Trophoblast cell (in vitro differentiated cells and primary cell): ENCODE results near the gene LDB2.

Experiments used
- DNase-seq, 2 donors: peaks; one replicate each; pipeline ENCODE4 v3.0.0-alpha.2; 2016
- H2AFZ ChIP-seq: 2 replicates; pipeline ENCODE4 v1.6.1; 2013; ENCODE audit warnings: low read length, moderate library complexity, mild to moderate bottlenecking; ENCODE audit not compliant: insufficient read depth, poor library complexity
- H2AK5ac ChIP-seq: 2 replicates; pipeline ENCODE4 v1.6.1; 2013; ENCODE audit warnings: mild to moderate bottlenecking, low read length
- H2BK120ac ChIP-seq: 2 replicates; pipeline ENCODE4 v1.6.1; 2013; ENCODE audit warnings: low read length, mild to moderate bottlenecking, moderate library complexity; ENCODE audit not compliant: insufficient read depth, poor library complexity
- H2BK12ac ChIP-seq: 2 replicates; pipeline ENCODE4 v1.6.1; 2013; ENCODE audit warnings: mild to moderate bottlenecking, low read length, moderate library complexity
- H2BK5ac ChIP-seq: 2 replicates; pipeline ENCODE4 v1.6.1; 2013; ENCODE audit warnings: low read length, low read depth, moderate library complexity, mild to moderate bottlenecking; ENCODE audit not compliant: poor library complexity
- H3K14ac ChIP-seq: 2 replicates; pipeline ENCODE4 v1.6.1; 2013; ENCODE audit warnings: mild to moderate bottlenecking, low read length
- H3K18ac ChIP-seq: 2 replicates; pipeline ENCODE4 v1.6.1; 2013; ENCODE audit warnings: mild to moderate bottlenecking, low read length
- H3K23ac ChIP-seq: 2 replicates; pipeline ENCODE4 v1.6.1; 2013; ENCODE audit warnings: low read length
- H3K27ac ChIP-seq: 2 replicates; pipeline ENCODE4 v1.5.1; 2013; ENCODE audit warnings: low read depth, mild to moderate bottlenecking, inconsistent platforms, low read length, moderate library complexity
- H3K27me3 ChIP-seq: 2 replicates; pipeline ENCODE4 v1.6.1; 2013; ENCODE audit warnings: inconsistent platforms, mild to moderate bottlenecking, low read length, moderate library complexity; ENCODE audit not compliant: insufficient read depth
- H3K36me3 ChIP-seq, 2 experiments: 1 replicate in 1 of 2; 2 replicates in 1 of 2; pipeline ENCODE4 v1.6.1; 2013; ENCODE audit warnings: low read length in 2 of 2, mild to moderate bottlenecking in 2 of 2, moderate library complexity in 1 of 2; ENCODE audit not compliant: insufficient read depth in 2 of 2, control insufficient read depth in 1 of 2
- H3K4ac ChIP-seq: 2 replicates; pipeline ENCODE4 v1.6.1; 2013; ENCODE audit warnings: low read depth, mild to moderate bottlenecking, low read length, moderate library complexity
- H3K4me1 ChIP-seq, 2 experiments: 1 replicate in 1 of 2; 2 replicates in 1 of 2; pipeline ENCODE4 v1.6.1; 2013; ENCODE audit warnings: low read length in 2 of 2, mild to moderate bottlenecking in 2 of 2, moderate library complexity in 1 of 2; ENCODE audit not compliant: insufficient read depth in 2 of 2, control insufficient read depth in 1 of 2
- H3K4me2 ChIP-seq: 2 replicates; pipeline ENCODE4 v1.6.1; 2013; ENCODE audit warnings: inconsistent platforms, mild to moderate bottlenecking, low read length, moderate library complexity
- H3K4me3 ChIP-seq: 2 replicates; pipeline ENCODE4 v1.5.1; 2013; ENCODE audit warnings: mild to moderate bottlenecking, low read depth, low read length, inconsistent platforms
- H3K79me1 ChIP-seq: one replicate; pipeline ENCODE4 v1.6.1; 2013; ENCODE audit warnings: low read length
- H3K79me2 ChIP-seq: 2 replicates; pipeline ENCODE4 v1.6.1; 2013; ENCODE audit warnings: low read length, mild to moderate bottlenecking; ENCODE audit not compliant: control insufficient read depth, insufficient read depth, poor library complexity
- H3K9ac ChIP-seq: 2 replicates; pipeline ENCODE4 v1.6.1; 2013; ENCODE audit warnings: mild to moderate bottlenecking, low read length
- H3K9me3 ChIP-seq: 2 replicates; pipeline ENCODE4 v1.6.1; 2013; ENCODE audit warnings: low read depth, mild to moderate bottlenecking, control low read depth, inconsistent platforms, low read length; ENCODE audit not compliant: insufficient read depth
- H4K12ac ChIP-seq: 2 replicates; pipeline ENCODE4 v1.6.1; 2013; ENCODE audit warnings: low read depth, mild to moderate bottlenecking, low read length, moderate library complexity
- H4K8ac ChIP-seq: 2 replicates; pipeline ENCODE4 v1.6.1; 2013; ENCODE audit warnings: low read depth, mild to moderate bottlenecking, low read length, moderate library complexity
- H4K91ac ChIP-seq: one replicate; pipeline ENCODE4 v1.6.1; 2013; ENCODE audit warnings: low read depth, mild to moderate bottlenecking, low read length, moderate library complexity
- WGBS: extraction: QIAGEN DNeasy Blood & Tissue Kit; methylation state at CpG from one replicate; pipeline ENCODE4 v1.1.7; 2013; ENCODE audit warnings: missing lambda C conversion rate; ENCODE audit not compliant: insufficient read length, insufficient coverage; ENCODE audit errors: extremely low coverage; 5-methylcytosine and 5-hydroxymethylcytosine counted together

LDB2 gene

DNA sequence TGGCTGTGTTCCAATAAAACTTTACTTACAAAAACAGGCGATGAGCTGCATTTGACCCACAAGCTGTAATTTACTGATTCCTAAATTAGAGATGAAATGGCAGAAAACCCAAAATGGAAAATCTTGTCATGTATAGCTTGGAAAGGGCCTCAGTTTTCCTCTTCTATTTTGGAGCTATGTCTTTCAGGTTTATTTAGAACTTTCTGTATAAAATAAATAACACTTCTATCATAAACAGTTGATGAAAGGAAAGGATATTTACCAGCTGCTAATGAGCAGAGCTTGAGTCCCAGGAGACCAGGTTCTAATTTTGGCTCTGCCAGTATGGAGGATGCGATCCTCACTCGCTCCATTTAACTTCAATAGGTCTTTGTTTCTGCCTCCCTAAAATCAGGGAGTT is 213.5 kb downstream of the LDB2 start:
- no peak overlapping the region for H3K4me2 ChIP-seq
- H4K12ac ChIP-seq, result no peak overlapping the region
- H4K91ac ChIP-seq, result no peak overlapping the region
- DNase-seq, result no peak
- H3K79me2 ChIP-seq, result no peaks in the 10 kb centered on the region
- no peak overlapping the region for H3K9ac ChIP-seq
- no peak overlapping the region for H3K23ac ChIP-seq
- H3K4ac ChIP-seq, result no peak overlapping the region
- H4K8ac ChIP-seq, result no peak overlapping the region
- no peaks in the 10 kb centered on the region for H3K36me3 ChIP-seq
- WGBS, result no CpG with 5 or more reads among the region's 3 CpGs
- H3K27ac ChIP-seq, result no peak overlapping the region
- no peak overlapping the region for H2AK5ac ChIP-seq
- no peak overlapping the region for H2BK5ac ChIP-seq
- no peak overlapping the region for H3K4me3 ChIP-seq
- H3K79me1 ChIP-seq, result no peaks in the 10 kb centered on the region
- H2BK120ac ChIP-seq, result no peak overlapping the region
- no peak overlapping the region for H2BK12ac ChIP-seq
- no peak overlapping the region for H3K18ac ChIP-seq
- no peaks in the 10 kb centered on the region for H3K27me3 ChIP-seq
- H2AFZ ChIP-seq, result no peak overlapping the region
- no peaks in the 10 kb centered on the region for H3K9me3 ChIP-seq
- no peak overlapping the region for H3K14ac ChIP-seq
- no peaks in the 10 kb centered on the region for H3K4me1 ChIP-seq

DNA sequence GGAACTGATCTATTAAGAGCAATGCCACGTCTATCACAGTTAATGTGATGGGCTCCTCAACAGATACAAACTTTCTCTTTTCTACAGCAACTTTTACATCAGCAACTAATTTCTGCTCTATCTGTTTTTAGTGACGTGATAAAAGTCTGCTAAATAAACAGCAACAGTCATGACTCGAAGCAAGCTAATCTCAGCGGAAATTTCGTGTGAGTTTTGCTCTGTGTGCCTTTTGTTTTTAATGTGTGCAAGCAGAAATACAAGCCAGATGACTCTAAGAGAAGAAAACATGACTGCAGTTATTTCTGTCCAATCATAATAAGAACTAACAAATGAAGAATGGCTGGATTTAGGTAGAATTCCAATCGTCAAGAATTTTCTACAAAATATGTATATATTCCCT is 214.3 kb downstream of the LDB2 start:
- no peaks in the 10 kb centered on the region for H3K27me3 ChIP-seq
- no peak overlapping the region for H2BK120ac ChIP-seq
- H3K79me1 ChIP-seq, result no peaks in the 10 kb centered on the region
- H3K18ac ChIP-seq, result no peak overlapping the region
- no peak overlapping the region for H3K27ac ChIP-seq
- no peak overlapping the region for H3K14ac ChIP-seq
- H4K91ac ChIP-seq, result no peak overlapping the region
- H2AK5ac ChIP-seq, result no peak overlapping the region
- no peak overlapping the region for H3K9ac ChIP-seq
- H3K9me3 ChIP-seq, result no peaks in the 10 kb centered on the region
- no peak overlapping the region for H4K8ac ChIP-seq
- H2BK12ac ChIP-seq, result no peak overlapping the region
- H4K12ac ChIP-seq, result no peak overlapping the region
- H3K4ac ChIP-seq, result no peak overlapping the region
- H2BK5ac ChIP-seq, result no peak overlapping the region
- no peak for DNase-seq
- no peak overlapping the region for H3K4me2 ChIP-seq
- H3K36me3 ChIP-seq, result no peaks in the 10 kb centered on the region
- no CpG with 5 or more reads among the region's 6 CpGs for WGBS
- H3K79me2 ChIP-seq, result no peaks in the 10 kb centered on the region
- no peak overlapping the region for H3K23ac ChIP-seq
- H2AFZ ChIP-seq, result no peak overlapping the region
- H3K4me3 ChIP-seq, result no peak overlapping the region
- no peaks in the 10 kb centered on the region for H3K4me1 ChIP-seq

DNA sequence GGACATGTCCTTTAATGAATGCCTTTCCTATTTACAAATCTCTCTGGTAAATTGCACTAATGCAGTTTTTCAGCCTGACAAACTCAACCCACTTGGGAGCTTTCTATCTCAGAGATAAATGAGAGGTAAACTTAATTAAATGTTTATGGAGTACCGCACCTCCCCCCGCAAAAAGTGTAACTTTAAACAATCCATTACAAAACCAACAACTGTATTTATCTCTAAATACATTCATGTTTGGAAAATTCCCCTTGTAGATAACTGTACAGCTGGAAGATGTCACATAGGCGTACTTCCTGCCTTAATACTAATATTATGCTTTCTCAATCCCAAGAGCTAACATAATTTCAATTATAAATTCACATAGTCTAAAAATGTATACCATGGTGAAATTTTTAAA is 215.5 kb downstream of the LDB2 start:
- no peaks in the 10 kb centered on the region for H3K27me3 ChIP-seq
- H4K8ac ChIP-seq, result no peak overlapping the region
- H4K12ac ChIP-seq, result no peak overlapping the region
- H2AFZ ChIP-seq, result no peak overlapping the region
- no peak overlapping the region for H3K18ac ChIP-seq
- H3K9ac ChIP-seq, result no peak overlapping the region
- WGBS, result no CpG with 5 or more reads among the region's 3 CpGs
- no peaks in the 10 kb centered on the region for H3K9me3 ChIP-seq
- no peak overlapping the region for H3K4me2 ChIP-seq
- no peaks in the 10 kb centered on the region for H3K79me1 ChIP-seq
- no peak overlapping the region for H3K4me3 ChIP-seq
- no peak overlapping the region for H3K27ac ChIP-seq
- H3K79me2 ChIP-seq, result no peaks in the 10 kb centered on the region
- H3K14ac ChIP-seq, result no peak overlapping the region
- H2AK5ac ChIP-seq, result no peak overlapping the region
- H2BK120ac ChIP-seq, result no peak overlapping the region
- no peaks in the 10 kb centered on the region for H3K36me3 ChIP-seq
- H3K4me1 ChIP-seq, result no peaks in the 10 kb centered on the region
- no peak overlapping the region for H2BK12ac ChIP-seq
- H2BK5ac ChIP-seq, result no peak overlapping the region
- no peak for DNase-seq
- H3K23ac ChIP-seq, result no peak overlapping the region
- no peak overlapping the region for H3K4ac ChIP-seq
- H4K91ac ChIP-seq, result no peak overlapping the region

DNA sequence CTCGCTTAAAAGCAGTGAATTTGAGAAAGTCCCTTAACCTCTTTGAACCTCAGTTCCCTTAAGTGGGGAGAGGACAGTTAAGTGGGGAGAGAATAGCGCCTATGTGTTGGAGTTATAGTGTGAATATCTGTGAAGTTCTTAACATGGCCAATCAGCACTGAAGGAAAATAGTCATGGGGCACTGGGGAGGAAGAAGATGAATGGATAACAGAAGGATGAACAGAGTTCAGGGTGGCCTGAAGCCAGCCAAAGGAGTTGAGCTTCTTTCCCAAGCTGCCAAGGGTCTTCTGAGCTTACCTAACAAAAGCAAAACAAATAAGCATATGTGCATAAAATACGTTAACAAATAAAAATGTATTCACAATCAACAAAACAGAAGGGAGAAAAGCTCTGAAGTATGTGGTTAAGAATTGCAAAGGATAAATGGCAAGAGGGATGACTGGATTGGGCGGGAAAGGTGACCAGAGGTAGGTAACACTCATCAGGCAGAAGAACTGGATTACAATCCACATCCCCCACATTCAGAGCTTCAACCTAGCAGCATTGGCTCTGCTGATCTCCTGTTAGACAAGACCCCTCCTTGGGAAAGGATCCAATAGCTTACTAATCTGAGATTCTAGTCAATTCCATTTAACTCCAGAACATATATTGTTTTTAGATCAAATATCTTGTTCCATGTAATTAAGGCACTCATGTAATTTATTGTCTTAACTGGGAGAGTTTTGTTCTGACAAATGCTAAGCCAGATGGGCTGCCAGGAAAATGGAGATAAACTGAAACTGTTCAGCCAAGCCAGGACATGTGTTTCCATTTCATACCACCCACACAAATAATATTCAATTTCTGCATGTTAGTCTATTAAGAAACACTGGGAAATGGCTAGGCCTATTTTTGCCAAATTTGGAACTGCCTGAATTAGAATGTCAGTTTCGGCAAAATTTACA is 221.2 kb downstream of the LDB2 start:
- Histone ChIP-seq H2BK12ac (no peak overlapping the region), H3K79me1 (no peaks in the 10 kb centered on the region), H4K12ac (no peak overlapping the region), H3K4me2 (no peak overlapping the region), H3K4me3 (no peak overlapping the region), H3K27me3 (no peaks in the 10 kb centered on the region), H3K14ac (no peak overlapping the region), H4K91ac (no peak overlapping the region), H3K27ac (no peak overlapping the region), H3K9me3 (no peaks in the 10 kb centered on the region), H3K36me3 (no peaks in the 10 kb centered on the region), H2AK5ac (no peak overlapping the region), H3K18ac (no peak overlapping the region), H3K4me1 (no peaks in the 10 kb centered on the region), H4K8ac (no peak overlapping the region), H3K9ac (no peak overlapping the region), H2BK120ac (no peak overlapping the region), H2BK5ac (no peak overlapping the region), H3K4ac (no peak overlapping the region), H3K23ac (no peak overlapping the region), H2AFZ (no peak overlapping the region), H3K79me2 (no peaks in the 10 kb centered on the region)
- no CpG with 5 or more reads among the region's 5 CpGs for WGBS
- no peak for DNase-seq
